GM12878 (cell line): Measurements from ENCODE around the gene KLHL3.

ENCODE experiments used
- CHD4 ChIP-seq: fragments of 200-600 bp; sonication (generic); IDR thresholded peaks from 2 replicates; pipeline ENCODE4 v1.6.1; 2016; ENCODE audit warnings: mild to moderate bottlenecking
- TF ChIP-seq, protein P1 (sequence below), 3 experiments: IDR thresholded peaks in 2 of 3; conservative IDR thresholded peaks in 1 of 3; 2 replicates each; pipeline ENCODE4 v1.5.1; 2011; ENCODE audit warnings: low read depth in 3 of 3, low read length in 3 of 3, mild to moderate bottlenecking in 3 of 3, control low read depth in 2 of 3, moderate library complexity in 2 of 3, inconsistent platforms in 1 of 3, mixed read lengths in 1 of 3; ENCODE audit not compliant: control insufficient read depth in 2 of 3, insufficient read depth in 1 of 3; ENCODE audit errors: extremely low read depth in 1 of 3

DNA sequence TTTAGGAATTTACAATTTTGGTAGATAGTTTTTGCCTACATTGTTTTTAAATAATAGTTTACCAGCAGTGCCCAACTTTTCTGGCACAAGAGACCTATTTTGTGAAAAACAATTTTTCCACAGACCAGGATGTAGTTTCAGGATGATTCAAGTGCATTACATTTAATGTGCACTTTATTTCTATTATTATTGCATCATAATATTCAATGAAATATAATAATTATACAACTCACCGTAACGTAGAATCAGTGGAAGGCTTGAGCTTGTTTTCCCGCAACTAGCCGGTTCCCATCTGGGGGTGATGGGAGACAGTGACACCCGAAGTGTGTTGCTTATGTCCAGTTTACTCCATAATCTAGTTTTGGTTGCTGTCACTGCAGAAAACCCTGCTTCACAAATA is 21.7 kb upstream of the KLHL3 start:
- TF ChIP-seq, protein P1, sequence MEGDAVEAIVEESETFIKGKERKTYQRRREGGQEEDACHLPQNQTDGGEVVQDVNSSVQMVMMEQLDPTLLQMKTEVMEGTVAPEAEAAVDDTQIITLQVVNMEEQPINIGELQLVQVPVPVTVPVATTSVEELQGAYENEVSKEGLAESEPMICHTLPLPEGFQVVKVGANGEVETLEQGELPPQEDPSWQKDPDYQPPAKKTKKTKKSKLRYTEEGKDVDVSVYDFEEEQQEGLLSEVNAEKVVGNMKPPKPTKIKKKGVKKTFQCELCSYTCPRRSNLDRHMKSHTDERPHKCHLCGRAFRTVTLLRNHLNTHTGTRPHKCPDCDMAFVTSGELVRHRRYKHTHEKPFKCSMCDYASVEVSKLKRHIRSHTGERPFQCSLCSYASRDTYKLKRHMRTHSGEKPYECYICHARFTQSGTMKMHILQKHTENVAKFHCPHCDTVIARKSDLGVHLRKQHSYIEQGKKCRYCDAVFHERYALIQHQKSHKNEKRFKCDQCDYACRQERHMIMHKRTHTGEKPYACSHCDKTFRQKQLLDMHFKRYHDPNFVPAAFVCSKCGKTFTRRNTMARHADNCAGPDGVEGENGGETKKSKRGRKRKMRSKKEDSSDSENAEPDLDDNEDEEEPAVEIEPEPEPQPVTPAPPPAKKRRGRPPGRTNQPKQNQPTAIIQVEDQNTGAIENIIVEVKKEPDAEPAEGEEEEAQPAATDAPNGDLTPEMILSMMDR (IDR thresholded peaks at IDR 0.05 in 2 of 3, conservative IDR thresholded peaks at IDR 0.05 in 1 of 3; ENCODE audit: control insufficient read depth in 2 of 3, extremely low read depth in 1 of 3, insufficient read depth in 1 of 3, low read depth in 3 of 3, low read length in 3 of 3), result no peak
- TF ChIP-seq CHD4, result no peak
